HepG2 (cell line): Measurements from ENCODE around the gene KNG1. TPM values are rescaled to one million over a fixed set of nuclear protein-coding genes. Genes with fewer than 3 reads are reported as not detected.

Source experiments
- CAMTA2 ChIP-seq: sonication (generic); formaldehyde crosslinking; IDR thresholded peaks from 2 replicates; pipeline ENCODE4 v1.4.0; 2020; ENCODE audit warnings: mild to moderate bottlenecking, missing genetic modification reagents, borderline replicate concordance
- CHCHD3 ChIP-seq: sonication (generic); formaldehyde crosslinking; IDR thresholded peaks from 2 replicates; pipeline ENCODE4 v1.8.0; 2022; ENCODE audit warnings: mild to moderate bottlenecking, missing genetic modification reagents, moderate library complexity
- DPF2 ChIP-seq: sonication (generic); formaldehyde crosslinking; IDR thresholded peaks from 2 replicates; pipeline ENCODE4 v1.4.0; 2020; ENCODE audit warnings: mild to moderate bottlenecking, low read depth, missing genetic modification reagents, borderline replicate concordance
- KMT2A ChIP-seq: sonication (generic); formaldehyde crosslinking; IDR thresholded peaks from 2 replicates; pipeline ENCODE4 v1.4.0; 2020; ENCODE audit warnings: missing genetic modification reagents
- KMT2B ChIP-seq: IDR thresholded peaks from 2 replicates; pipeline ENCODE4 v1.6.1; 2016; ENCODE audit warnings: missing genetic modification reagents, missing compliant biosample characterization
- MTF1 ChIP-seq: sonication (generic); formaldehyde crosslinking; IDR thresholded peaks from 2 replicates; pipeline ENCODE4 v1.5.0; 2020; ENCODE audit warnings: missing genetic modification reagents
- NFIC ChIP-seq: IDR thresholded peaks from 2 replicates; pipeline ENCODE4 v1.6.1; 2012; ENCODE audit warnings: mild to moderate bottlenecking, low read length, inconsistent platforms
- NR2C2 ChIP-seq: sonication (generic); formaldehyde crosslinking; IDR thresholded peaks from 2 replicates; pipeline ENCODE4 v1.4.0; 2020; ENCODE audit warnings: missing genetic modification reagents, mild to moderate bottlenecking, moderate library complexity, borderline replicate concordance
- POGZ ChIP-seq: sonication (generic); formaldehyde crosslinking; IDR thresholded peaks from 2 replicates; pipeline ENCODE4 v1.4.0; 2020; ENCODE audit warnings: mild to moderate bottlenecking, missing genetic modification reagents
- TEF ChIP-seq: sonication (generic); formaldehyde crosslinking; IDR thresholded peaks from 2 replicates; pipeline ENCODE4 v1.5.0; 2020; ENCODE audit warnings: missing genetic modification reagents
- U2AF1 ChIP-seq: fragments of 200-400 bp; formaldehyde crosslinking; optimal IDR thresholded peaks from 2 replicates; pipeline ENCODE3; 2017; ENCODE audit warnings: mild to moderate bottlenecking, low read depth, low read length
- ZBTB26 ChIP-seq: IDR thresholded peaks from 2 replicates; pipeline ENCODE4 v1.6.1; 2016; ENCODE audit warnings: missing compliant biosample characterization, missing genetic modification reagents, borderline replicate concordance
- ZFP1 ChIP-seq: IDR thresholded peaks from 2 replicates; pipeline ENCODE4 v1.6.1; 2016
- ZNF484 ChIP-seq: sonication (generic); formaldehyde crosslinking; IDR thresholded peaks from 2 replicates; pipeline ENCODE4 v1.5.1; 2020; ENCODE audit warnings: mild to moderate bottlenecking, low read depth, missing genetic modification reagents, borderline replicate concordance
- ZNF501 ChIP-seq: sonication (generic); formaldehyde crosslinking; IDR thresholded peaks from 2 replicates; pipeline ENCODE4 v1.5.1; 2020; ENCODE audit warnings: mild to moderate bottlenecking, moderate library complexity, missing genetic modification reagents
- ZNF552 ChIP-seq: sonication (generic); formaldehyde crosslinking; IDR thresholded peaks from 2 replicates; pipeline ENCODE4 v1.9.0; 2022; ENCODE audit warnings: missing genetic modification reagents, mild to moderate bottlenecking, borderline replicate concordance
- ZNF609 ChIP-seq: sonication (generic); formaldehyde crosslinking; IDR thresholded peaks from 2 replicates; pipeline ENCODE4 v1.4.0; 2020; ENCODE audit warnings: mild to moderate bottlenecking, missing genetic modification reagents, borderline replicate concordance
- ZNF766 ChIP-seq: sonication (generic); formaldehyde crosslinking; IDR thresholded peaks from 2 replicates; pipeline ENCODE4 v1.5.0; 2020; ENCODE audit warnings: missing genetic modification reagents, borderline replicate concordance
- ZNF800 ChIP-seq: sonication (generic); formaldehyde crosslinking; IDR thresholded peaks from 2 replicates; pipeline ENCODE4 v1.4.0; 2020; ENCODE audit warnings: missing genetic modification reagents
- polyA plus RNA-seq, 8 experiments: library from polyadenylated mRNA; depleted of rRNA in 3 of 8; stranded (reverse) in 7 of 8; unstranded in 1 of 8; fragments of >200 nt; fragmentation: Illumina TruSeq in 4 of 8; extraction: Trizol in 4 of 8; gene quantifications; 2 replicates each; pipeline versions ENCODE4 v1.2.1 to v1.2.3, GENCODE V29; 2011 to 2016; ENCODE audit warnings: low read depth in 4 of 8, missing spikeins in 1 of 8, mixed read lengths in 1 of 8; ENCODE audit not compliant: insufficient read depth in 1 of 8
- total RNA-seq, 5 experiments: library from RNA; depleted of rRNA; stranded (reverse); fragments of >200 nt; fragmentation: Illumina TruSeq; extraction: Trizol; gene quantifications; 2 replicates each; pipeline ENCODE4 v1.2.3, GENCODE V29; 2016; ENCODE audit warnings: low read depth in 1 of 5

The KNG1 gene
- total and polyA plus RNA-seq, 2 of the 13 experiments (the other 11 are each of a cell fraction or from before 2014, with no cell fraction given), result 6.5 to 7.0 TPM

- no peak for TF ChIP-seq CHCHD3 (CRISPR knock-in tag)
- 0 out of 2 replicates have a peak, but pooled peaks have one; percentile 29 for TF ChIP-seq CAMTA2 (CRISPR knock-in tag)
- no peak; the same call in 1 of the 2 replicates for TF ChIP-seq ZFP1 (CRISPR knock-in tag)
- no peak for TF ChIP-seq NR2C2 (CRISPR knock-in tag)
- TF ChIP-seq ZBTB26 (CRISPR knock-in tag), result no peak; the same call in 1 of the 2 replicates
- peak; percentile 96 for TF ChIP-seq POGZ (CRISPR knock-in tag)
- peak; percentile 84 for TF ChIP-seq KMT2B (CRISPR knock-in tag)
- TF ChIP-seq ZNF552 (CRISPR knock-in tag), result peak; percentile 21; the same call in 1 of the 2 replicates
- TF ChIP-seq DPF2 (CRISPR knock-in tag), result no peak
- peak; percentile 32; the same call in 1 of the 2 replicates for TF ChIP-seq ZNF609
- TF ChIP-seq ZNF766 (CRISPR knock-in tag), result peak; percentile 41; the same call in 1 of the 2 replicates
- TF ChIP-seq KMT2A, result peak; percentile 92
- peak; percentile 79 for TF ChIP-seq NFIC
- TF ChIP-seq U2AF1, result peak; percentile 65
- peak; percentile 94 for TF ChIP-seq ZNF501 (CRISPR knock-in tag)
- no peak; the same call in none of the 2 replicates for TF ChIP-seq MTF1 (CRISPR knock-in tag)
- TF ChIP-seq TEF (CRISPR knock-in tag), result no peak; the same call in none of the 2 replicates
- peak; percentile 95 for TF ChIP-seq ZNF800 (CRISPR knock-in tag)
- TF ChIP-seq ZNF484 (CRISPR knock-in tag), result no peak
Observed at GRCh38 chr3:186783058-186783730, 66.0 kb downstream of the KNG1 start, which contains the start of gene EIF4A2 (continued).
